Measurements from ENCODE around the gene TMEM229B. TPM values are rescaled to one million over a fixed set of nuclear protein-coding genes. Genes with fewer than 3 reads are reported as not detected.
"Not testable (repeated sequence)": the region's sequence is repeated elsewhere in the genome, so short reads cannot be mapped to it uniquely, and the experiment has no call there.

The TMEM229B gene
- total and polyA plus RNA-seq, 7 donors, result 0.14 to 1.2 (median 0.52) TPM

DNA sequence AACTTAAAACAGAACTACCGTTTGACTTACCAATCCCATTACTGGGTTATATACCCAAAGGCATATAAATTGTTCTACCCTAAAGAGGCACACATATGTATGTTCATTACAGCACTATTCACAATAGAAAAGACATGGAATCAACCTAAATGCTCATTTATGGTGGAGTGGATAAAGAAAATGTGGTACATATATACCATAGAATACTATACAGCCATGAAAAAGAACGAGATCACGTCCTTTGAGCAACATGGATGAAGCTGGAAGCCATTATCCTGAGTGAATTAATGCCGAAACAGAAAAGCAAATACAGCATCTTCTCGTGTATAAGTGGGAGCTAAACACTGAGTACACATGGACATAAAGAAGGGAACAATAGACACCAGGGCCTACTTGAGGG is 31.8 kb downstream of the TMEM229B start:
- Histone ChIP-seq H3K36me3 (ENCODE audit: insufficient read depth in 1 of 2, low read depth in 1 of 2) (no peaks in the 10 kb centered on the region), H3K27me3 (ENCODE audit: insufficient read depth in 3 of 3, low read length in 2 of 3) (no peaks in the 10 kb centered on the region), H3K4me3 (no peak overlapping the region), H3K9me3 (no peaks in the 10 kb centered on the region), H3K4me1 (peaks cover 24% of the 10 kb centered on the region), H3K27ac (no peak overlapping the region)
- TF ChIP-seq, protein P1, sequence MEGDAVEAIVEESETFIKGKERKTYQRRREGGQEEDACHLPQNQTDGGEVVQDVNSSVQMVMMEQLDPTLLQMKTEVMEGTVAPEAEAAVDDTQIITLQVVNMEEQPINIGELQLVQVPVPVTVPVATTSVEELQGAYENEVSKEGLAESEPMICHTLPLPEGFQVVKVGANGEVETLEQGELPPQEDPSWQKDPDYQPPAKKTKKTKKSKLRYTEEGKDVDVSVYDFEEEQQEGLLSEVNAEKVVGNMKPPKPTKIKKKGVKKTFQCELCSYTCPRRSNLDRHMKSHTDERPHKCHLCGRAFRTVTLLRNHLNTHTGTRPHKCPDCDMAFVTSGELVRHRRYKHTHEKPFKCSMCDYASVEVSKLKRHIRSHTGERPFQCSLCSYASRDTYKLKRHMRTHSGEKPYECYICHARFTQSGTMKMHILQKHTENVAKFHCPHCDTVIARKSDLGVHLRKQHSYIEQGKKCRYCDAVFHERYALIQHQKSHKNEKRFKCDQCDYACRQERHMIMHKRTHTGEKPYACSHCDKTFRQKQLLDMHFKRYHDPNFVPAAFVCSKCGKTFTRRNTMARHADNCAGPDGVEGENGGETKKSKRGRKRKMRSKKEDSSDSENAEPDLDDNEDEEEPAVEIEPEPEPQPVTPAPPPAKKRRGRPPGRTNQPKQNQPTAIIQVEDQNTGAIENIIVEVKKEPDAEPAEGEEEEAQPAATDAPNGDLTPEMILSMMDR (IDR thresholded peaks at IDR 0.05), result no peak
- ATAC-seq (no peak), DNase-seq (no peak)
- WGBS, 3 donors, result 85 to 94% (median 93%) methylated on average over 5 of the region's 5 CpGs
- intact Hi-C loops (cut with DNase I), result no loop called here

DNA sequence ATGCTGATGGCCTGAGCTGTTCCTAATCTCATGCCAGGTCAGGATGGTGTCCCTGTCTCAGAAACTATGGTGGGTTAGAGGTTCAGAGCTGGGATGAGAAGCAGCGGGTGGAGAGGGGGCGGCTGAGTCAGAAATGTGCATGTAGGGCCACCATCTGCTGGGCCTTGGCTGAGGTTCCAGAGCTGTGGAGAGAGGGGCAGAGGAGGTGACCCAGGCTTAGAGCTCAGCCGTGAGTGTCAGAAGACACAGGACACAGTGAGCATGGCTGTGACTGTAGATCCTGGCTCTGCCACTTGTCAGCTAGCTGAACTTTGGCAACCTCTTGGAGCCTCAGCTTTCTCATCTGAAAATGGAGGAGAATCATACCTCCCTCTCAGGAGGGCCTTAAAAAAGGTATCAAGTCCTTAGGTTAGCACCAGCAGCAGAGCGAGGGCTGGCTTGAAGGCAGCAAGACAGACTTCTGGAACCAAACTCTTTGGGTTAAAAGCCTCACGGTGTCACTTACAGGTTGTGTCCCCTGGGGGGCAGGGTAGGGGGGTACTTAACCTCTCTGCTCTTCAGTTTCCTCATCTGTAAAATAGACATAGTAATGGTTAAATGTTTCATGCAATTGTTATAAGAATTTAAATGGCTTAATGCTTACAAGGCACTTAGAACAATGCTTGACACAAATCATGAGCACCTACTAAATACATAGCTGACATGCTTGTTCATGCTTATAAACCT is 34.8 kb downstream of the TMEM229B start:
- TF ChIP-seq, protein P1 (IDR thresholded peaks at IDR 0.05), result no peak
- intact Hi-C loops (cut with DNase I), result no loop called here
- Histone ChIP-seq H3K36me3 (ENCODE audit: insufficient read depth in 1 of 2, low read depth in 1 of 2) (no peaks in the 10 kb centered on the region), H3K4me3 (no peak overlapping the region), H3K9me3 (no peaks in the 10 kb centered on the region), H3K4me1 (peaks cover 9% of the 10 kb centered on the region), H3K27me3 (ENCODE audit: insufficient read depth in 3 of 3, low read length in 2 of 3) (no peaks in the 10 kb centered on the region), H3K27ac (no peak overlapping the region)
- ATAC-seq, result no peak
- no peak for DNase-seq
- 70 to 81% (median 73%) methylated on average over 5 of the region's 5 CpGs for WGBS, 3 donors

DNA sequence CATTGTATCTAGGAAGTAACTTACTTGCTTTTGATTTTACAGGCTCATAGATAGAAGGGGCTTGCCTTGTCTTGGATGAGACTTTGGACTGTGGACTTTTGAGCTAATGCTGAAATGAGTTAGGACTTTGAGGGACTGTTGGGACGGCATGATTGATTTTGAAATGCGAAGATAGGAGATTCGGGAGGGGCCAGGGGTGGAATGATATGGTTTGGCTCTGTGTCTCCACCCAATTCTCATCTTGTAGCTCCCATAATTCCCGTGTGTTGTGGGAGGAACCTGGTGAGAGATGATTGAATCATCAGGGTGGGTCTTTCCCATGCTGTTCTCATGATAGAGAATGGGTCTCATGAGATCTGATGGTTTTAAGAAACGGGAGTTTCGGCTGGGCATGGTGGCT is 36.9 kb downstream of the TMEM229B start:
- H3K27me3 ChIP-seq (ENCODE audit: insufficient read depth in 3 of 3, low read length in 2 of 3); H3K27ac ChIP-seq; DNase-seq; ATAC-seq; H3K36me3 ChIP-seq (ENCODE audit: insufficient read depth in 1 of 2, low read depth in 1 of 2); H3K4me1 ChIP-seq; intact Hi-C loops (cut with DNase I); H3K4me3 ChIP-seq; H3K9me3 ChIP-seq: not testable (repeated sequence)
- 90 to 91% (median 90%) methylated on average over 6 of the region's 6 CpGs for WGBS, 3 donors

DNA sequence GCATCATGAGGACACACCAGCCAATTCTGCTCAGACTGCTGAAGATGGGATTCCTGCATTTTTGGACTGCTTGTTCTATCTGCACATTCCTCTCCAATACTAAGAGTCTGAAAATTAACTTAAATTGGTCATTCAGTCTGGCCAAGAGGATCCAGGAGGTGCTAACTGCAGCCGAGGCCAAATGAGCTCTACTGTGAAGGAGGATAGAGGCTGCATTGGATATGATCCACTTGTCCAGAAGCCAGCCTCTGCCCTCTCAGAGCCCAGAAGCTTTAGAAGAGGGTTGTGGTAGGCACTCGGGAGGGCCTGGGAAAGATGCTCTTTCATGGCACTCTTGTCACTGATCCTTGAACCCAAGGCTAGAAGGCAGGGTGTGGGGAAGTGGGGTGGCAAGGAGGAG is 39.4 kb downstream of the TMEM229B start:
- ATAC-seq, result no peak
- Histone ChIP-seq H3K4me1 (peaks cover 5% of the 10 kb centered on the region), H3K36me3 (ENCODE audit: insufficient read depth in 1 of 2, low read depth in 1 of 2) (no peaks in the 10 kb centered on the region), H3K27me3 (ENCODE audit: insufficient read depth in 3 of 3, low read length in 2 of 3) (no peaks in the 10 kb centered on the region), H3K4me3 (no peak overlapping the region), H3K9me3 (no peaks in the 10 kb centered on the region), H3K27ac (no peak overlapping the region)
- intact Hi-C loops (cut with DNase I), result no loop called here
- no peak for DNase-seq
- TF ChIP-seq, protein P1 (IDR thresholded peaks at IDR 0.05), result no peak
- 71 to 79% (median 78%) methylated on average over 2 of the region's 2 CpGs for WGBS, 3 donors

DNA sequence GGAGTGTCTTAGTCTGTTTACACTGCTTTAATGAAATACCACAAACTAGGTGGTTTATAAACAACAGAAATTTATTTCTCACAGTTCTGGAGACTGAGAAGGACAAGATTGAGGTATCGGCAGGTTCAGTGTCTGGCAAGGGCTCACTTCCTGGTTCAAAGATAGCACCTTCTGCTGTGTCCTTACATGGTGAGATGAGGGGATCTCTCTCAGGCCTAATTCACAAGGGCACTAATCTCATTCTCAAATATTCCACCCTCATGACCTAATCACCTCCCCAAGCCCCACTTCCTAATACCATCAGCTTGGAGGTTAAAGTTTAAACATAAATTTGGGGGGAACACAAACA is 41.5 kb downstream of the TMEM229B start:
- intact Hi-C loops (cut with DNase I), result no loop called here
- ATAC-seq (no peak), DNase-seq (no peak)
- H3K9me3 ChIP-seq, result no peaks in the 10 kb centered on the region
- H3K4me3 ChIP-seq, result no peak overlapping the region
- 72 to 82% (median 78%) methylated on average over 1 of the region's 1 CpG for WGBS, 3 donors
- TF ChIP-seq, protein P1 (IDR thresholded peaks at IDR 0.05), result no peak
- no peaks in the 10 kb centered on the region for H3K27me3 ChIP-seq (ENCODE audit: insufficient read depth in 3 of 3, low read length in 2 of 3)
- peaks cover 7% of the 10 kb centered on the region for H3K4me1 ChIP-seq
- H3K36me3 ChIP-seq (ENCODE audit: insufficient read depth in 1 of 2, low read depth in 1 of 2), result no peaks in the 10 kb centered on the region
- H3K27ac ChIP-seq, result no peak overlapping the region
